ENCODE measurements around the gene RUNX2. TPM values are rescaled to one million over a fixed set of nuclear protein-coding genes. Genes with fewer than 3 reads are reported as not detected.

The RUNX2 gene
- total and polyA plus RNA-seq, 4 donors, result 0.83 to 2.8 (median 2.0) TPM

DNA sequence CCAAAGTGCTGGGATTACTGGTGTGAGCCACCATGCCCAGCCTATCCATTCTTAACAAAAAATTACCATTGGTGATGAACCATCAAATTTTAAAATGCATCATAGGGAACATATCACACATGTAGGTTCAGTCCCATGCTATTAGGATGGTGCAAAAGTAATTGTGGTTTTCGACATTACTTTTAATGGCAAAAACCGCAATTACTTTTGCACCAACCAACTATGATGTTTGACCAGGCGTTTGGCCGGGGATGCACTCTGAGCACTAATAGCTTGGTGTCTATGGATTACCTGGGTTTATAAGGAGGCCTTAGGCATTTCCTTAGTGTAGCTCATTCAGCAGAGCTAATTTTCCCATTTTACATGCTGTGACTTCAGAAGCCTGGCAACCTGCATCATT is 296.1 kb downstream of the RUNX2 start:
- no peak overlapping the region for H3K27ac ChIP-seq (ENCODE audit: low read depth, low read length)
- H3K4me3 ChIP-seq (ENCODE audit: low read depth, low read length), result no peak overlapping the region
- 100% methylated on average over 2 of the region's 4 CpGs for WGBS (ENCODE audit: insufficient coverage)
- H3K27me3 ChIP-seq (ENCODE audit: control insufficient read depth, insufficient read depth, low read length), result no peaks in the 10 kb centered on the region
- H3K4me1 ChIP-seq (ENCODE audit: control insufficient read depth, insufficient read depth, low read length), result no peaks in the 10 kb centered on the region
- H3K36me3 ChIP-seq (ENCODE audit: control insufficient read depth, insufficient read depth, low read length), result no peaks in the 10 kb centered on the region
- no peaks in the 10 kb centered on the region for H3K9me3 ChIP-seq (ENCODE audit: control insufficient read depth, insufficient read depth, low read length)
- no peak for DNase-seq (ENCODE audit: low read depth in 4 of 6, low spot score in 6 of 6)

DNA sequence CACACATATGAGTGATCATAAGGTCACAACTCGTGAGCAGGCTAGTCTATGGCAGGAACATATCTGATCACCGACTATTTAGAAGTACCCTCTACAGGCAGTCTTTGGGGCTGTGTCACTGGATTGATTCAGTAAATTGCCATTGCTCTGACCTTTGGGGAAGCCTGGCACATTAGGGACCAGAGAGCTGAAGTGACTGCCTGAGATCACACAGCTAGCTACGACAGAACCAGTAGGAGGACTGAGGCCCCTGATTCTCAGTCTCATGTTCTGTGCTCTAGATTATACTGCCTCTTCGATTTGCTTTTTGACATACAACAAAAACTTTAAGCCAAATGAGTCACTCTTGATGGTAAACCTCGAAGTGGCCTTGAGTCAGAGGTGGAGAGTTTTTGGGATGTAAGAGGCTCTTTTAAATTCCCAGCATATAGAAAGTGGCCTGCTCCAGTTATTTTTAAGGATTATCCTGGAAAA is 297.1 kb downstream of the RUNX2 start:
- H3K4me1 ChIP-seq (ENCODE audit: control insufficient read depth, insufficient read depth, low read length), result no peaks in the 10 kb centered on the region
- H3K27me3 ChIP-seq (ENCODE audit: control insufficient read depth, insufficient read depth, low read length), result no peaks in the 10 kb centered on the region
- no peak overlapping the region for H3K27ac ChIP-seq (ENCODE audit: low read depth, low read length)
- no peaks in the 10 kb centered on the region for H3K9me3 ChIP-seq (ENCODE audit: control insufficient read depth, insufficient read depth, low read length)
- no peak overlapping the region for H3K4me3 ChIP-seq (ENCODE audit: low read depth, low read length)
- DNase-seq (ENCODE audit: low read depth in 4 of 6, low spot score in 6 of 6), result no peak
- H3K36me3 ChIP-seq (ENCODE audit: control insufficient read depth, insufficient read depth, low read length), result no peaks in the 10 kb centered on the region
- WGBS (ENCODE audit: insufficient coverage), result 100% methylated on average over 2 of the region's 5 CpGs

DNA sequence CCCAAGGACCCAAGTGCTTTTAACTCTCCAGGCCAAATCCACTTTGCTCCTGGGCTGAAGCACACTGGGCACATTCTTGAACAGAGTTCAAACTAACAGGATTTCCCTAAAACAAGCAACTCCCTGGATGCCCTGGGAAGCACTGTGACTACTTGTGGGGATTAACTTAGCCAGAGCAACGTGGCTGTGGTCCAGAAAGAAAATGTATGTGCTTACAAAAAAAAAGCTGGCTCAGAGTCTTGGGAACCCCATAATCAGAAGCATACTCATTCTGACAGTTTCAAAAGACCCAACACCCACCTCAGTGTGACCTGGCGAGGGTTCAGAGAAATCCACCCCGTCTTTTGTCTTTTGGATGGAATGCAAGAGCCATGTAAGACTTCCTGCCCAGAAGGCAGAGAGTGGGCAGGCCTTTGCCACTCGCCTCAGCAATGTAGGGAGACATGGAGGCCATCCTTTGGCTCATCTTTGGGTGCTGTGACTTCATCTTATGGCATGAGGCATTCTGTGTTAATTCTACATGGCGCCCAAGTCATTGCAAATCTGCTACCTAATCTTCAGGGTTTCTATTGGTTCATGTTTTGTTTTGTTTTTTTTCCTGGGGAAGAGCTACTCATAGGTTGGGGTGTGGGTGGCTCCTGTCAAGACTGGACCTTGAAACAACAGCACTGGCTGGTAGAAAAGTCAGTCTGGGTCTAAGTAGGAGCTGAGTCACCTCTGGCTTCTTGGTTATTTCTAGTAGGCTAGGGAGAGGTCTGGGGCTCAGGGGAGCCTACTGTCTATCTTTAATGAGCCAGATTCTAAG is 298.2 kb downstream of the RUNX2 start:
- 75% methylated on average over 2 of the region's 5 CpGs for WGBS (ENCODE audit: insufficient coverage)
- H3K27ac ChIP-seq (ENCODE audit: low read depth, low read length), result no peak overlapping the region
- peak in 2 of 6 donors; percentile 4 to 29 for DNase-seq (ENCODE audit: low read depth in 4 of 6, low spot score in 6 of 6)

DNA sequence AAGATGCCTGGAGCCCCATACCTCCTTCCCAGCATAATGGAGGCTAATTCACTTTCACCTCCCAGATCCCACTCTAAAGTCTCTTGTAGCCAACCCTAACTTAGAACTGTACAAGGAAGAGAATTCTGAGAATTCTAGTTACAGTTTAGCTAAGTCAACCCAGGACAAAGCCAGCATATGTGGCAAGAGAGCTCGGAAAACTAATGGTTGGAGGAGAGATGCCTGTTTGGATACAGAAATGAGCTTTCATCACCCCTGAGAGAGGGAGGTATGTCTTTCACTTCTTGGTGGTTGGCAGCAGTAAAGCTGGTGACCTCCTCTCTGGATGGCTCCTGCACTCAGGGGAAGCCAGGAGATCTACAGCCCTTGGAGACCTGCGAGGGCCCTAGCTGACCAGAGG is 302.2 kb downstream of the RUNX2 start:
- H3K4me1 ChIP-seq (ENCODE audit: control insufficient read depth, insufficient read depth, low read length), result no peaks in the 10 kb centered on the region
- H3K27me3 ChIP-seq (ENCODE audit: control insufficient read depth, insufficient read depth, low read length), result no peaks in the 10 kb centered on the region
- H3K27ac ChIP-seq (ENCODE audit: low read depth, low read length), result no peak overlapping the region
- no peak overlapping the region for H3K4me3 ChIP-seq (ENCODE audit: low read depth, low read length)
- H3K9me3 ChIP-seq (ENCODE audit: control insufficient read depth, insufficient read depth, low read length), result no peaks in the 10 kb centered on the region
- WGBS (ENCODE audit: insufficient coverage), result 71% methylated on average over 2 of the region's 2 CpGs
- DNase-seq (ENCODE audit: low read depth in 4 of 6, low spot score in 6 of 6), result no peak
- no peaks in the 10 kb centered on the region for H3K36me3 ChIP-seq (ENCODE audit: control insufficient read depth, insufficient read depth, low read length)

More for the DNA sequence above, 298.2 kb downstream of the RUNX2 start:
- no peaks in the 10 kb centered on the region for H3K9me3 ChIP-seq (ENCODE audit: control insufficient read depth, insufficient read depth, low read length)
- no peaks in the 10 kb centered on the region for H3K27me3 ChIP-seq (ENCODE audit: control insufficient read depth, insufficient read depth, low read length)
- no peak overlapping the region for H3K4me3 ChIP-seq (ENCODE audit: low read depth, low read length)
- H3K4me1 ChIP-seq (ENCODE audit: control insufficient read depth, insufficient read depth, low read length), result no peaks in the 10 kb centered on the region
- no peaks in the 10 kb centered on the region for H3K36me3 ChIP-seq (ENCODE audit: control insufficient read depth, insufficient read depth, low read length)

DNA sequence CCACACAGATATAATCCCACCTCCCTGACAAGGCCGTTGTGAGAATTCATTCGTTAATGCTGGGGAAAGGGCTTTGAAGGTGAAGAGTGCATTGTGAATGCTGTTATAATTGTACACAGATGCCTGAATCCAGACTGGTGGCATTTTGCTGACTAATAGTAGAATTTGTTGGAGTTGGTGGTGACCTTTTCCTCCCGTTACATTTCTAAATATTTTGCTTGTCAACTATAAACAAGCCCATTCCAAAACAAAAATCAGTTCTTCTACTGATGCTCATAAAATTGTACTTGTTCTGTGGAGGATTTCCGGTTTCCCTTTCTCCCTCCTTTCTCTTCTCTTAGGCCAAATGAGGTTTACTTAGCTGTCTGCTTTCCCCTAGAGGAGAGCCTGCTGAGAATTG is 302.7 kb downstream of the RUNX2 start:
- Histone ChIP-seq H3K9me3 (ENCODE audit: control insufficient read depth, insufficient read depth, low read length) (no peaks in the 10 kb centered on the region), H3K27ac (ENCODE audit: low read depth, low read length) (no peak overlapping the region), H3K4me3 (ENCODE audit: low read depth, low read length) (no peak overlapping the region), H3K4me1 (ENCODE audit: control insufficient read depth, insufficient read depth, low read length) (no peaks in the 10 kb centered on the region), H3K27me3 (ENCODE audit: control insufficient read depth, insufficient read depth, low read length) (no peaks in the 10 kb centered on the region), H3K36me3 (ENCODE audit: control insufficient read depth, insufficient read depth, low read length) (no peaks in the 10 kb centered on the region)
- DNase-seq (ENCODE audit: low read depth in 4 of 6, low spot score in 6 of 6), result no peak
- no CpG with 5 or more reads among the region's 4 CpGs for WGBS (ENCODE audit: insufficient coverage)

DNA sequence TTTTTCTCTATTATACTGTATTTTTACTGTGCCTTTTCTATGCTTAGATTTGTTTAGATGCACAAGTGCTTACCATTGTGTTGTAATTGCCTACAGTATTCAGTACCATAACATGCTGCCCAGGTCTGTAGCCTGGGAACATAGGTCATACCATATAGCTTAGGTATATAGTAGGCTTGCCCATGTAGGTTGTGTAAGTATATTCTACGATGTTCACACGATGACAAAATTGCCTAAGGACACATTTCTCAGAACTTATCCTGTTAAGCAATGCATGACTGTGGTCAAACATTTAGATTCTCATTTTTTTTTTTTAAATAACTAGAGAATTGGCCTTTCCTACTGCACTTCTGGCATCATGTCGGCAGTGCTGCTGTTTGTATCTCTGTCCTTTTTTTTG is 303.3 kb downstream of the RUNX2 start:
- H3K4me3 ChIP-seq (ENCODE audit: low read depth, low read length), result no peak overlapping the region
- H3K36me3 ChIP-seq (ENCODE audit: control insufficient read depth, insufficient read depth, low read length), result no peaks in the 10 kb centered on the region
- no peak overlapping the region for H3K27ac ChIP-seq (ENCODE audit: low read depth, low read length)
- H3K27me3 ChIP-seq (ENCODE audit: control insufficient read depth, insufficient read depth, low read length), result no peaks in the 10 kb centered on the region
- H3K4me1 ChIP-seq (ENCODE audit: control insufficient read depth, insufficient read depth, low read length), result no peaks in the 10 kb centered on the region
- DNase-seq (ENCODE audit: low read depth in 4 of 6, low spot score in 6 of 6), result no peak
- WGBS (ENCODE audit: insufficient coverage), result 71% methylated on average over 1 of the region's 3 CpGs
- no peaks in the 10 kb centered on the region for H3K9me3 ChIP-seq (ENCODE audit: control insufficient read depth, insufficient read depth, low read length)

DNA sequence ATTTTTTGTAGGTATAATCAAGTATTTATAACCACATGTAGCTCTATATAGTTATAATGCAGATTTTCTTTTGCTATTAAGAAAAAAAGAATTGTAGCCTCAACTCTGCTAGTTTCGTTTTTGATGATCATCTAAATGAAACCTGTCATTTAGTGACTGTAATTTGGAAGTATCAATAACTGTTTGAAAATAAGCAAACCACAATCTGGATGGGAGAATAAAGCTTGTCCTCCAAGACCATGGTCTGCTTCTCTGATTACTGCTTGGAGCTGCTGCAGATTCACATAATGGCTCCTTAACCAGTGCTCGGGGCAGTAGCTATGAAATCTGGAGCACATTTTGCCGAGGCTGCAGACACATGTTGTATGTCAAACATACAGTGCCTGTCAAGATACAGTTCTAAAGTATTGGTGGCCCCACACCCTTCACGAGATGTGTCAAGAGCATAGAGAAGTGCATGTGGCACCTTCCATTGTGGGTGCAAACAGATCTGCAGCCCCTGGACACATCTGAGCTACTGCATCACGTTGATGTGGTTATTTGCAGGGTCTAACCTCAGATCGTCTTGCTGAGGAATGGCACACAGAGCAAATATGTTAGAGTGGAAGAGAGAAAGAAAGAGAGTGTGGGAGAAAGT is 305.3 kb downstream of the RUNX2 start:
- 91% methylated on average over 5 of the region's 6 CpGs for WGBS (ENCODE audit: insufficient coverage)

DNA sequence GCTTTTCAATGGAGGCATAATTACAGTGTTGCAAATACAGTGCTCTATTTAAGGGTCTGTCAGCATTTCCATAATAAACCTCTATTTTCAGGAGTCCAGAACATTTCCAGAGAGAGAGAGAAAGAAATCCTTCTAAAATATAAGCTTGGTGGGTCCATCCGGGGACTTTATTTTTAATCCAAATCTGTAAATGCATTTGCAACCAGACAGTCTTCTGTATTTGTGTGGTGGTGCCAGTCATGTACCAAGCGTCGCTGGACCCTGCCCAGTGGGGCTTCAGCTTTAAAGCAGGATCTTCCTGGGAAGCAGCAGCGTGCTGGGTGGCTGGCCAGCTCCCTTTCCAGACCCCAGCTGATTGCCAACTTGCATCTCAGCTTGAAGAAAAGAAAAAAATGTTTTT is 306.1 kb downstream of the RUNX2 start:
- H3K4me1 ChIP-seq (ENCODE audit: control insufficient read depth, insufficient read depth, low read length), result peaks cover 7% of the 10 kb centered on the region
- H3K4me3 ChIP-seq (ENCODE audit: low read depth, low read length), result no peak overlapping the region
- H3K36me3 ChIP-seq (ENCODE audit: control insufficient read depth, insufficient read depth, low read length), result no peaks in the 10 kb centered on the region
- no peaks in the 10 kb centered on the region for H3K9me3 ChIP-seq (ENCODE audit: control insufficient read depth, insufficient read depth, low read length)
- no peak overlapping the region for H3K27ac ChIP-seq (ENCODE audit: low read depth, low read length)
- no peaks in the 10 kb centered on the region for H3K27me3 ChIP-seq (ENCODE audit: control insufficient read depth, insufficient read depth, low read length)
- peak in 1 of 6 donors; percentile 80 for DNase-seq (ENCODE audit: low read depth in 4 of 6, low spot score in 6 of 6)
- WGBS (ENCODE audit: insufficient coverage), result 83% methylated on average over 2 of the region's 4 CpGs

More for the DNA sequence above, 305.3 kb downstream of the RUNX2 start:
- H3K36me3 ChIP-seq (ENCODE audit: control insufficient read depth, insufficient read depth, low read length), result no peaks in the 10 kb centered on the region
- no peaks in the 10 kb centered on the region for H3K9me3 ChIP-seq (ENCODE audit: control insufficient read depth, insufficient read depth, low read length)
- H3K4me3 ChIP-seq (ENCODE audit: low read depth, low read length), result no peak overlapping the region
- H3K4me1 ChIP-seq (ENCODE audit: control insufficient read depth, insufficient read depth, low read length), result peaks cover 7% of the 10 kb centered on the region
- no peak for DNase-seq (ENCODE audit: low read depth in 4 of 6, low spot score in 6 of 6)
- H3K27me3 ChIP-seq (ENCODE audit: control insufficient read depth, insufficient read depth, low read length), result no peaks in the 10 kb centered on the region
- H3K27ac ChIP-seq (ENCODE audit: low read depth, low read length), result no peak overlapping the region

DNA sequence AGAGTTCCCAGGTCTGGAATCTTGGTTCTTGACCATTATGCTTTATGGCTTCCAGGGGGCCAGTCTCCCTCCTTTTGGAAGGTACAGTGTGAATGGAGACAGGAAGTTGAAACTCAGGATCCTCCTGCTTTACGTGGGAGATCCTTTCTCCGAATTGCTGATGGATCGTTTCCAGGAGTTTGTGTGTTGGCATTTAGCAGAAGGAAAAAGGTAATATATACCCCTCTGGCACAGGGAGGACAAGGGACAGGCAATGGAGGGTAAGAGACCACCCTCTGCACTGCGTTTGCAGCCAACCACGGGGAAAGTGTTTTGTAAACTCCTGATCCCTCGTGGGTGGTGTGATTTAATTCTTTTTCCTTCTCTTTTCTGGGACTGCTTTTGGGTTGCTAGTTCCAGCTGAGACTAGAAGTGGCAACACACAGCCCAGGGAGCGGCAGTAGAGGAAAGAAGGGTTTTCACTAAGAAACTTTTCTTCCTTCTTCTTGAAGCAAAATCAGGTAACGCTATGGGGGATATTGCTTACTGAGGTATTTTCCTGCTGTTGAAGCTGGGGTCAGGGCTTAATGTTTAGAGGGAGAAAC is 307.2 kb downstream of the RUNX2 start:
- no peak overlapping the region for H3K4me3 ChIP-seq (ENCODE audit: low read depth, low read length)
- H3K4me1 ChIP-seq (ENCODE audit: control insufficient read depth, insufficient read depth, low read length), result peaks cover 7% of the 10 kb centered on the region
- H3K27ac ChIP-seq (ENCODE audit: low read depth, low read length), result no peak overlapping the region
- 60% methylated on average over 1 of the region's 8 CpGs for WGBS (ENCODE audit: insufficient coverage)
- no peaks in the 10 kb centered on the region for H3K9me3 ChIP-seq (ENCODE audit: control insufficient read depth, insufficient read depth, low read length)
- no peak for DNase-seq (ENCODE audit: low read depth in 4 of 6, low spot score in 6 of 6)
- H3K36me3 ChIP-seq (ENCODE audit: control insufficient read depth, insufficient read depth, low read length), result no peaks in the 10 kb centered on the region
- no peaks in the 10 kb centered on the region for H3K27me3 ChIP-seq (ENCODE audit: control insufficient read depth, insufficient read depth, low read length)
